ENCODE data around the gene SDF2L1.
"Not testable (repeated sequence)": the region's sequence is repeated elsewhere in the genome, so short reads cannot be mapped to it uniquely, and the experiment has no call there.

Gene SDF2L1

GRCh38 chr22:21686193-21686608, 44.1 kb downstream of the SDF2L1 start:
- in situ Hi-C loops (cut with HindIII; ENCODE audit: low sequenced_read_pairs), result no loop called here

GRCh38 chr22:21686634-21687393, 44.7 kb downstream of the SDF2L1 start:
- in situ Hi-C loops (cut with HindIII; ENCODE audit: low sequenced_read_pairs), result no loop called here

- in situ Hi-C loops (cut with HindIII; ENCODE audit: low sequenced_read_pairs), result no loop called here
Measured at GRCh38 chr22:21687685-21688259, 45.7 kb downstream of the SDF2L1 start.

GRCh38 chr22:21688341-21688705, 46.2 kb downstream of the SDF2L1 start:
- in situ Hi-C loops (cut with HindIII; ENCODE audit: low sequenced_read_pairs), result no loop called here

GRCh38 chr22:21688706-21689381, 46.7 kb downstream of the SDF2L1 start:
- in situ Hi-C loops (cut with HindIII; ENCODE audit: low sequenced_read_pairs), result no loop called here

- in situ Hi-C loops (cut with HindIII; ENCODE audit: low sequenced_read_pairs), result no loop called here
Measured at GRCh38 chr22:21690401-21690801, 48.3 kb downstream of the SDF2L1 start.

- in situ Hi-C loops (cut with HindIII; ENCODE audit: low sequenced_read_pairs), result no loop called here
Measured at GRCh38 chr22:21691816-21692215, 49.7 kb downstream of the SDF2L1 start.

GRCh38 chr22:21692856-21693255, 50.8 kb downstream of the SDF2L1 start:
- in situ Hi-C loops (cut with HindIII; ENCODE audit: low sequenced_read_pairs), result not testable (repeated sequence)

- in situ Hi-C loops (cut with HindIII; ENCODE audit: low sequenced_read_pairs), result no loop called here
Measured at GRCh38 chr22:21693333-21693998, 51.4 kb downstream of the SDF2L1 start.

All from DLD1 (cell line).